GM23338 (cell line): ENCODE measurements around the gene CKLF.

Experiments used
- CREB1 ChIP-seq: fragments of 250-450 bp; sonication (Bioruptor Pico); IDR thresholded peaks from 2 replicates; pipeline ENCODE4 v1.5.0; 2020; ENCODE audit warnings: low read depth, mild to moderate bottlenecking, moderate library complexity
- CTCF ChIP-seq, 2 experiments: fragments of 200-600 bp in 1 of 2; sonication (generic) in 1 of 2; conservative IDR thresholded peaks; 2 replicates each; pipeline versions ENCODE4 v1.5.1 to v1.6.1; 2016 to 2017; ENCODE audit warnings: antibody characterized with exemption in 2 of 2, low read depth in 2 of 2, mild to moderate bottlenecking in 2 of 2, moderate library complexity in 1 of 2
- EZH2 ChIP-seq: fragments of 200-600 bp; sonication (generic); IDR thresholded peaks from one replicate; pipeline ENCODE4 v1.8.0; 2017; ENCODE audit warnings: antibody characterized with exemption, mild to moderate bottlenecking, low read depth; ENCODE audit not compliant: unreplicated experiment
- POLR2AphosphoS5 ChIP-seq: IDR thresholded peaks from 2 replicates; pipeline ENCODE4 v1.6.1; 2016; ENCODE audit warnings: antibody characterized with exemption, low read depth
- REST ChIP-seq: IDR thresholded peaks from one replicate; pipeline ENCODE4 v1.6.1; 2018; ENCODE audit warnings: antibody characterized with exemption; ENCODE audit not compliant: unreplicated experiment
- STAT1 ChIP-seq: IDR thresholded peaks from one replicate; pipeline ENCODE4 v1.6.1; 2016; ENCODE audit warnings: antibody characterized with exemption; ENCODE audit not compliant: unreplicated experiment
- ZNF114 ChIP-seq: fragments of 250-450 bp; sonication (Bioruptor Pico); IDR thresholded peaks from 2 replicates; pipeline ENCODE4 v1.5.0; 2020; ENCODE audit warnings: mild to moderate bottlenecking, moderate library complexity

- TF ChIP-seq EZH2 (no peak), CTCF (conservative IDR thresholded peaks at IDR 0.05; ENCODE audit: low read depth in 2 of 2) (no peak), POLR2AphosphoS5 (no peak), REST (no peak), STAT1 (no peak), CREB1 (CRISPR knock-in tag) (no peak), ZNF114 (CRISPR knock-in tag) (no peak)
Measured at GRCh38 chr16:66522816-66523590, 29.4 kb upstream of the CKLF start.
